GM12801 (cell line): ENCODE measurements around the gene SKAP2.

Experiments
- TF ChIP-seq, protein P1 (sequence below): IDR thresholded peaks from one replicate; pipeline ENCODE4 v1.5.1; 2011; ENCODE audit warnings: control low read depth; ENCODE audit not compliant: insufficient read length; ENCODE audit errors: extremely low read depth

SKAP2 gene

DNA sequence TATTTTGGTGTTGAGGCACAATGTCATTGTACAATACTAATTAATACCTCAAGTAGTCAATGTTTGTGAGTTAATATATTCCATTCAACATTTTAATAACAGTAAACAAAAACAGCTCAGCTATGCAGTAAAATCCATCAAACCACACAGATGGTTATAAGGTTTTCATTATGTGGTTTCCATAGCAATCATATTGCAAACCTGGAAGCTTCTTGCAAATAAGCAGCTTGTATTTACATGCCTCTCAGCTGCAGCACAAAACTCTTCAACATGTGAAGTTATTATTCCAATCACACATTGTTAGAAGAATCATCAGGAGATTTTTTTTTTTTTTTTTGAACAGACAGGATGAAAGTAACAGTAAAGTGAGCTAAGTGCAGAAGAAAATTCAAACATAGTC is 170.2 kb downstream of the SKAP2 start:
- TF ChIP-seq, protein P1, sequence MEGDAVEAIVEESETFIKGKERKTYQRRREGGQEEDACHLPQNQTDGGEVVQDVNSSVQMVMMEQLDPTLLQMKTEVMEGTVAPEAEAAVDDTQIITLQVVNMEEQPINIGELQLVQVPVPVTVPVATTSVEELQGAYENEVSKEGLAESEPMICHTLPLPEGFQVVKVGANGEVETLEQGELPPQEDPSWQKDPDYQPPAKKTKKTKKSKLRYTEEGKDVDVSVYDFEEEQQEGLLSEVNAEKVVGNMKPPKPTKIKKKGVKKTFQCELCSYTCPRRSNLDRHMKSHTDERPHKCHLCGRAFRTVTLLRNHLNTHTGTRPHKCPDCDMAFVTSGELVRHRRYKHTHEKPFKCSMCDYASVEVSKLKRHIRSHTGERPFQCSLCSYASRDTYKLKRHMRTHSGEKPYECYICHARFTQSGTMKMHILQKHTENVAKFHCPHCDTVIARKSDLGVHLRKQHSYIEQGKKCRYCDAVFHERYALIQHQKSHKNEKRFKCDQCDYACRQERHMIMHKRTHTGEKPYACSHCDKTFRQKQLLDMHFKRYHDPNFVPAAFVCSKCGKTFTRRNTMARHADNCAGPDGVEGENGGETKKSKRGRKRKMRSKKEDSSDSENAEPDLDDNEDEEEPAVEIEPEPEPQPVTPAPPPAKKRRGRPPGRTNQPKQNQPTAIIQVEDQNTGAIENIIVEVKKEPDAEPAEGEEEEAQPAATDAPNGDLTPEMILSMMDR, result no peak

DNA sequence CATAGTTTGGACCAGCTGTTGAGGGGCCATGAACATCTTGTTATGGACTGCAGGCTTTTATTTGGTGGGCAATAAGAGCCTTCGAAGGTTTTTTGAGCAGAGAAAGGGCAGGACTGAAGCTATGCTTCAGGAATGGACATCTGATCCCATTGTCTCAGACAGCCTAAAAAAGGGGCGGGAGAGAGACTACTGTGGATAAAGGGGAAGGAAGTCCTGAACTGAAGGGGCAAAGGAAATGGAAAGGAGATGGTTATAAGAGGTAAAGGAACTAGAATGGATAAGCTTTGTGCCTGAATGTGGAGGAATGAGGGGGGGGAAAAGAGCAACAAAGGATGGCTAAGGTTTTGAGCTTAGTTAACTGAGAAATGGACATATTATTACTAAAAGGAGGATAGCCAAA is 172.5 kb downstream of the SKAP2 start:
- TF ChIP-seq, protein P1, result no peak

DNA sequence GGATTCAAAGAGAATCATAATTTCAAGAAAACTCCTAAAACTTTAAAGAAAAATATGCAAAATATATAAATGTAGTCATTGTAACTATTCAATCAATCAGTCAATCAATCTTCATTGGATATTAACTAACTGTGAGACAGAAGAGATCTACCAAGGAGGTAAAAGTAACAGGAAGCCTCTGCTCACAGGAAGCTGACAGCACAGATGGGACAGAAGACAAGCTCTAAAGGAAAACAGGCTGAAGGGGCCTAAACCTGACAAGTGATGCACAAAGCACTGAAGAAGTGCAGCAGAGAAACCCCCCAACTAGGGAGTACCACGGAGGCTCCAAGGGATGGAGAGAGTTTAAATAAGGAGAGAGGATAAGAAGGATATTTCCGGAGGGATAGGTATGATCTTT is 173.0 kb downstream of the SKAP2 start:
- TF ChIP-seq, protein P1, result no peak

DNA sequence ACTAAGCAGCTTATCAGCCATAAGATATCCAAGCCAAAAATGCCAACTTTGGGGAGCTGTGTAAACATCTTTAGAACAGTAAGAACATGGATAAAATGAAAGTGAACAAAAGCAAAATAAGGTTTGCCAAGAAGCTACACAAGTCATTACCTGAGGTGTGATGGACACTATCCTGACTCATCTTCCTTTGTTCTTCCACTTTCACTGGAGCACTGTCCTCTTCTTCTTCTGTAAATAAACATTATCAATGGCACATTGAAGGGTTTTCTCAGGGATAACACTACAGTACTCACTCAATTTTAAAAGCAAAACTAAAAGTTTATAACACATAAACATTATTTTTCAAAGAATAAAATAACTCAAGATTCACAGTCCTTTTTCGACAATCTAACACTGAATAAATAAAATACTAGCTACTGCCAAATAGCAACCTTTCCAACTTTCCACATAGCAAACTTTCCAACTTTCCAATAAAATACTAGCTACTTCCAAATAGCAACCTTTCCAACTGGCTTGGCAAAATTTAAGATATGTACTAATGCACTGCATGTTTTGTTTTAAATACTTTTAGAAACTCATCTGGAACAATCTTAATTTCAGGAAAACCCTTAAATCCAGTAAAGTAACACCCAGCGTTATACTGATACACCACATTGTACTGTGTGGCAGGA is 174.1 kb downstream of the SKAP2 start:
- TF ChIP-seq, protein P1, result no peak

DNA sequence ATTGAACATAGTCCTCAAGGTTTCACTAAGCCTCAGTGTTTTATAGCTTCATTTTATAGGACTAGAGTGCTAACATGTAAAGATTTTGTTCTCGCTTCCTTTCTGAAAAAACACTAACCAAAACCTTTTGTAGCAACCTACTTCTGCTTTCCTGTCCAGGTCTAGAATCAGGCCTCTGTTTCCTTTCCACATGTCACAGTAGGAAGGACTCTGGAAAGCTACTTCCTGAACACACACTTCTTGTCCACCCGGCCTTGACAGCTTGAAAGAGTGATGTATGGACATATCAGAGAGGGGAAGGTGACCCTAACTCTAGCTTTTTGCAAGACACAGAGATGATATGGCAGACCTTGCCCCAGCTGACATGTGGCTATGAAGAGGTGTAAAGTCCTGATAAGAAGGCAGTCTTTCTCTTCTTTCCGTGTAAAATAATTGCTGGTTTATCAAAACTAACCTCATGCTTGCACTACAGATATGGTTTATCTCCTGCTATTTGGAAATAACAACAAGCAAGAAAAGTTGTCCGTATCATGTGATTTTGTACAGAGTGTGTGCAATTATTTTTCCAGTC is 175.4 kb downstream of the SKAP2 start:
- TF ChIP-seq, protein P1, result no peak

DNA sequence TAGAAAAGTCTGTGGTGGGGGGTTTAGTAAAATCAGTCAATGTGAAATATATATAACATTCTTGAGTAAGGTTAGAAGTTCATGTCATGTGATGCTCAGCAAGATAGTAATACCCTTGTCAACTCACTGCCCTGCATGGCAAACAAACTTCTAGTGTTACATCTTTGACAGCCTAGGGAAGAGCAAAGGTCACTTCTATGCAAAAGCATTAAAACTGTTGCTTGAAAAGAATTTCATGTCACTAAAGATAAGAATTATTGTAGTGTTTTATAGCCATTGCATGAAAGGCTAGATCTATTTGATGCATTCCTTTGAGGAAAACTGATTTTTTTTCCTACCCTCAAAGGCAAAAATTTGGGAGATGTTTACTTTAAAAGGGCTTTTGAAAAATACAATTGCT is 176.0 kb downstream of the SKAP2 start:
- TF ChIP-seq, protein P1, result no peak

DNA sequence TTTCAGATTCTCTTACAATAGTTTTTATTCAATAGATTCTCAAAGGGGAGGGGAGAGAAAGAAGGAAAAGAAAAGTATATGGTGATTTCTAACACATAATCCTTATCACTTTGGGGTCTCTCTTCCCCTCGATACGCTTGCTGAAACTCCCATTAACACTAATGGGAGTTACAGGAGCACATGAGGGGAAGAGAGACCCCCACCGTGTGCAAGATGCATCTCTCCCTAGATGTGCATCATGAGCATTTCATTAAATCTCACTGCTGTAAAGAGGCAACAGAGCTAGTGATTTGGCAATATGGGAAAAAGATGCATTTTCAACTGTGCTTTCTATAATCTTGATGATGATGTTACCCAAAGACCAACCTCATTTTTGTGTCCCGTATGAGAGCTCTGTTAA is 177.4 kb downstream of the SKAP2 start:
- TF ChIP-seq, protein P1, result no peak
